Ureter (tissue), 1 donor: ENCODE measurements around the gene NAT9. TPM values are rescaled to one million over a fixed set of nuclear protein-coding genes. Genes with fewer than 3 reads are reported as not detected.

Source experiments
- DNase-seq: peaks from one replicate; pipeline ENCODE4 v3.0.0-alpha.2; 2020; ENCODE audit warnings: low spot score
- total RNA-seq: library from RNA; stranded (reverse); gene quantifications from one replicate; pipeline ENCODE4 v1.2.4, GENCODE V29; 2023
- donor health status: DM: yes; HTN: yes; CAD: no.

Gene NAT9
- total RNA-seq, 1 donor from 2014 or later = 65.1 TPM

DNA sequence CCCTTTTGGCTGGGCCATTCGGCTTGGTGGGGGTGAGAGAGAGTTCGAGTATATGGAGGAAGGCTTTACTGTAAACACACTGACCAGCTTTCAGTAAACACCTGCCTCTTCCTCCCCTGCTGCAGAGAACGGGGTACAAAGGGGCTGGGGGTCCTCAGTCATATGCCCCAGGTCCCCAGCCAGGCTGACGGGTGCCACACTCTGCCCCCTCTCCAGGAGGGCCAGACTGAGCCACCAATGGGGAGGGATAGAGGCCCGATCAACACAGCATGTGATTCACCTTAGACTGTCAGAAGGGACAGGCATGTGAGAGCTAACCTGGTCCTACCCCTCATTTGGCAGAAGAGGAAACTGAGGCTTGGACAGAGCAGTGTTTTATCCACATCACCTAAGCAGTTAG is 14.7 kb downstream of the NAT9 start:
- DNase-seq = no peak

DNA sequence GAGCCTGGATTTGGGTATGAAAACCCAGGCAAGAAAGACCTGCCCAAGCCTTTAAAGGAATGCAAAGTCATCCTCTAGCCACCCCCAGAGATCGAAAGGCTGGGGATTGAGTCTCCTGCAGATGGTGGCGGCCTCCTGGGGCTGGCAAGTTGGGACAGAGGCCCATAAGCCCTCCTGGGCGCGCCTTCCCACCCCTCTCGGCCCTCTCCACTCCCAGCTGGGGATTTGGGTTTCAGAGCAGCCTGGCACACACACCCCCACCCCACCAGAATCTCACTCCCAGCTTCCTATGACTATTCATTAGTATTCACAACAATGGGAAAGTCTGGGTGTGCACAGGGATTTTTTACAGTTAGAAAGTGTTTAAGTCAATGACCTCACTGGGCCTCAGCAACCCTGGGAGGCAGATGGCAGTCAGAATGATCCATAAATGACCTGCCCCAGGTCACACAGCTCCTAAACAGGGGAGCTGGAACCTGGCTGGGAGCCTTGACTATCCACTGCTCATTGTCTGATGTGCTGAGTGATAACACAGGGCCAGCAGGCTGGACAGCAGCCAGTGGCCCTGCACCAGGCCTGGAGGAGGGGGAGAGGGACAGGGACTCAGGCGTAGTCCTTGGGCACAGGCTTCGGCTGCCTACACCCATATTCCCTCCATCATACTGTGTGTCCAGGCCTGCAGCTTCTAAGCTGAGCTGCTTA is 15.6 kb downstream of the NAT9 start:
- DNase-seq = no peak

DNA sequence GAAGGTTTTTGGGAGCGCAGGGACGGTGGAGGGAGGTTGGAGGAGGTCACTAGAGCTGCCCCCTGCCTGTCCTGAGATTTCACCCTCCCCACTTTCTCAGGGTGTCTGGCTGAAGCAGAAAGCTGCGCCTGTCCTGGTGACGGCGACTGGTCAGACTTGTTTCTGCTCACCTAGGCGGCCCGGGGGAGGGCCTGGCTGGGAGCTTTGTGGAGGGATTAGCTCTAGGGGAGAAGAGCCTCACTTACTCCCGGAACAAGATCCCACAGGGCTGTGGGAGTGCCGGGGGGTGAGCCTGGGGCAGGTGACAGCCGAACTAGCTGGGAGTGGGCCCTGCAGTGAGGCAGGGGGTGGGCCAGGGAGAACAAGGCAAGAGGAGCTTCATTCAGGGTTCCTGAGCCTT is 16.2 kb downstream of the NAT9 start:
- DNase-seq = peak; percentile 79

GRCh38 chr17:74759243-74759801 is 16.8 kb downstream of the NAT9 start:
- DNase-seq = no peak

GRCh38 chr17:74758848-74759168 is 17.3 kb downstream of the NAT9 start:
- DNase-seq = no peak

GRCh38 chr17:74757931-74758847 is 18.0 kb downstream of the NAT9 start:
- no peak for DNase-seq

DNA sequence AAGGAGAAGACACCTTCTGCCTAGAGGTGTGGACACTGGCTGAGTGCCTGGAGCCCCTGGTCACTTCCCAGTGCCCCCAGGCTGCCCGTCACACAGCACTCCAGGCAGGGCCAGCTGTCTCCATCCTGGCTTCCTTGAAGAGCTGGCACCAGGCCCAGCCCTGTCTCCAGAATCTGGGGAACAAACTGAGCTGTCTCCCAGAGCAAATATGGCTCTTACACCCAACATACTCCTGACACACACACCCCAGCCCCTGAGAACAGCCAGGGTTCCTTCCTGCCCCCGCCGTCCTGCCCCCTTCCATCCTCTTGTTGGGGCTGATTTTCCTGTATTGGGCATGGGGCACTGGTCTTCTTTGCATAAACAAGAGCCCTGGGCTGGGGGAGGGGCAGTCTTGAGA is 18.6 kb downstream of the NAT9 start:
- DNase-seq = no peak

DNA sequence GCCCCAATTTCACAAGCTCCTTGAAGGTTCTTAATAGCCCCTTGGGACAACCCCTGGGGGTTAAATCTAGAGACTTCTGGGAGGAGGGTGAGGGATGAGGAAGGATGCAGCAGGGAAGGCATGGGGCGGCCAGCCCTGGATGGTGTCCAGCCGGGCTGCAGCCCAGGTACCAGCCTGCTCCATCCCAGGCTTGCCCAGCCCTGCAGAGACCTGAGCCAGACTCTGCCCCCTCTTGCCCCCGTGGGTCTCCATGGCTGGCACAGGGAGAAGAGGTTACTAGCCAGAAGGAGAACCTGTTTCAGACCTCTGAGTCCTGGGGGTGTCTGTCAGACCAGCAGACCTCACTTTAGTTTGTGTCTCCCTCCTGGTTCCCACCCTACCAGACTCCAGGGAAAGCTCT is 19.3 kb downstream of the NAT9 start:
- no peak for DNase-seq

DNA sequence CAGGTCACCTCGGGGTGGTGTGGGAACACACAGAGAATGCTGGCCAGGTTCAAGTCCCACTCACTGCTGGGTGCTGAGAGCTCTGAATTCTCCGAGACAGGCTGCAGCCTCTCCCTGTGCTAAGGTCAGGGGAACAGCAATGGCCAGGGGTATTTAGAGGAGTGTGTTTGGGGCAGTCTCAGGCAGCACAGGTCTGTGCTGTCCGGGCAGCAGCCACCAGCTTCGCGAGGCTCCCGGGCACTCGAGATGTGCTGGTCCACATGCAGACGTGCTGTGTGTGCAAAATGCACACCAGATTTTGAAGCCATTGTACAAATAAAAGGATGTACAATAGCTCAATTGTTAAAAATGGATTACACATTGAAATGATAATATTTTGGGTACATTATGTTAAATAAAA is 20.6 kb downstream of the NAT9 start:
- no peak for DNase-seq

GRCh38 chr17:74754832-74755231 is 21.3 kb downstream of the NAT9 start:
- DNase-seq = no peak

- DNase-seq = no peak
Measured at GRCh38 chr17:74752822-74753401, 23.2 kb downstream of the NAT9 start.

GRCh38 chr17:74752415-74752814 is 23.7 kb downstream of the NAT9 start:
- DNase-seq = no peak

GRCh38 chr17:74750327-74751069 is 25.6 kb downstream of the NAT9 start:
- no peak for DNase-seq

DNA sequence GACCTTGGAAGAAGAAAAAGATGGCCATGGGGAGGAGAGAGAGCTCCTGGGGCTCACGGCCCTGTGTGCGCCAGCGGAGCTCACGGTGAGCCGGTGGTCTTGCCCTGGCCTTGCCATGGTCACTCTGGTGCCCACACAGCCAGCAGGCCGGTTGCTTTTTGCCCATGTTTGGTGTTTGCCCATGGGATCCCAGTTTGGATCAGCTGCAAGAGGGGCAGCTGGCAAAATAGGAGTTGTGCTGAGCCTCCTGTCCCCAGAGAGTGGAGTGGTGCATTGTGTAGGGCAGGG is 26.2 kb downstream of the NAT9 start:
- DNase-seq = no peak

GRCh38 chr17:74749279-74750038 is 26.7 kb downstream of the NAT9 start:
- DNase-seq = no peak

GRCh38 chr17:74748529-74749278 is 27.4 kb downstream of the NAT9 start, which contains the start of gene NHERF1:
Gene NHERF1 (plus strand): TSS chr17:74748628. CDS start chr17:74748847, 219 bp downstream.
- peak; percentile 93 for DNase-seq

- DNase-seq = no peak
Measured at GRCh38 chr17:74748279-74748528, 27.9 kb downstream of the NAT9 start.

GRCh38 chr17:74746922-74747321 is 29.2 kb downstream of the NAT9 start:
- no peak for DNase-seq

DNA sequence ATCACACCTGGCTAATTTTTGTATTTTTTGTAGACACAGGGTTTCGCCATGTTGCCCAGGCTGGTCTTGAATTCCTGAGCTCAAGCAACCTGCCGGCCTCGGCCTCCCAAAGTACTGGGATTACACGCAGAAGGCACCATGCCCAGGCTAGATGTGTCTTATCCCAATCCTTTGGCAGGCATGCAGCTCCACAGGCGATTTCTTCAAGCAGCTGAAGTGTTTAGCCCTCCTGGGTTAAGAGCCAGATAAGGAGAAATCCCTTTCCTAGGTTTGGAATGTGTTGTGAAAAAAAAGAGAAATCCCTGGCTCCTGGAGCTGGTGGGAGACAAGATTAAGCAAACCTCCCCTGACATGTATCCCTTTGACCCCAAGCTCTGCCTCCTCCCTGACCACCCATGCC is 29.8 kb downstream of the NAT9 start:
- DNase-seq = no peak

- no peak for DNase-seq
Measured at GRCh38 chr17:74745548-74746177, 30.5 kb downstream of the NAT9 start.
